ENCODE results near the gene FMNL2. TPM values are rescaled to one million over a fixed set of nuclear protein-coding genes. Genes with fewer than 3 reads are reported as not detected.

Gene FMNL2
- total RNA-seq, 1 donor from 2014 or later = 108 TPM

GRCh38 chr2:152406836-152407161 is 71.8 kb downstream of the FMNL2 start:
- no peaks in the 10 kb centered on the region for H3K36me3 Mint-ChIP-seq (ENCODE audit: insufficient read depth)
- no peaks in the 10 kb centered on the region for H3K27me3 Mint-ChIP-seq
- DNase-seq (ENCODE audit: low spot score, unreplicated experiment) = no peak
- H3K9me3 Mint-ChIP-seq (ENCODE audit: low read depth) = no peaks in the 10 kb centered on the region
- no peak overlapping the region for H3K4me3 Mint-ChIP-seq (ENCODE audit: low read depth)
- no peak for TF ChIP-seq CTCF (IDR thresholded peaks at IDR 0.05; ENCODE audit: unreplicated experiment)
- peaks cover 52% of the 10 kb centered on the region for H3K4me1 Mint-ChIP-seq (ENCODE audit: low read depth)
- no peak overlapping the region for H3K27ac Mint-ChIP-seq

- TF ChIP-seq CTCF (IDR thresholded peaks at IDR 0.05; ENCODE audit: unreplicated experiment) = no peak
- H3K4me1 Mint-ChIP-seq (ENCODE audit: low read depth) = peaks cover 54% of the 10 kb centered on the region
- H3K36me3 Mint-ChIP-seq (ENCODE audit: insufficient read depth) = no peaks in the 10 kb centered on the region
- H3K4me3 Mint-ChIP-seq (ENCODE audit: low read depth) = no peak overlapping the region
- H3K27ac Mint-ChIP-seq = peak overlapping the region; percentile 35
- H3K27me3 Mint-ChIP-seq = no peaks in the 10 kb centered on the region
- H3K9me3 Mint-ChIP-seq (ENCODE audit: low read depth) = no peaks in the 10 kb centered on the region
- DNase-seq (ENCODE audit: low spot score, unreplicated experiment) = no peak
These were observed 72.3 kb downstream of the FMNL2 start for GRCh38 chr2:152407204-152407721.

- Mint-ChIP-seq H3K27me3 (no peaks in the 10 kb centered on the region), H3K4me1 (ENCODE audit: low read depth) (peaks cover 54% of the 10 kb centered on the region), H3K27ac (peak overlapping the region; percentile 35), H3K36me3 (ENCODE audit: insufficient read depth) (no peaks in the 10 kb centered on the region), H3K9me3 (ENCODE audit: low read depth) (no peaks in the 10 kb centered on the region), H3K4me3 (ENCODE audit: low read depth) (no peak overlapping the region)
- DNase-seq (ENCODE audit: low spot score, unreplicated experiment) = no peak
- no peak for TF ChIP-seq CTCF (IDR thresholded peaks at IDR 0.05; ENCODE audit: unreplicated experiment)
These were observed 72.8 kb downstream of the FMNL2 start for GRCh38 chr2:152407806-152408205.

GRCh38 chr2:152408254-152408653 is 73.3 kb downstream of the FMNL2 start:
- H3K9me3 Mint-ChIP-seq (ENCODE audit: low read depth) = no peaks in the 10 kb centered on the region
- TF ChIP-seq CTCF (IDR thresholded peaks at IDR 0.05; ENCODE audit: unreplicated experiment) = no peak
- no peak overlapping the region for H3K27ac Mint-ChIP-seq
- H3K4me3 Mint-ChIP-seq (ENCODE audit: low read depth) = no peak overlapping the region
- H3K4me1 Mint-ChIP-seq (ENCODE audit: low read depth) = peaks cover 57% of the 10 kb centered on the region
- no peaks in the 10 kb centered on the region for H3K36me3 Mint-ChIP-seq (ENCODE audit: insufficient read depth)
- no peaks in the 10 kb centered on the region for H3K27me3 Mint-ChIP-seq
- DNase-seq (ENCODE audit: low spot score, unreplicated experiment) = no peak

GRCh38 chr2:152409386-152410164 is 74.6 kb downstream of the FMNL2 start:
- Mint-ChIP-seq H3K4me3 (ENCODE audit: low read depth) (no peak overlapping the region), H3K9me3 (ENCODE audit: low read depth) (no peaks in the 10 kb centered on the region), H3K27ac (peak overlapping the region; percentile 47), H3K27me3 (no peaks in the 10 kb centered on the region), H3K4me1 (ENCODE audit: low read depth) (peaks cover 69% of the 10 kb centered on the region), H3K36me3 (ENCODE audit: insufficient read depth) (no peaks in the 10 kb centered on the region)
- DNase-seq (ENCODE audit: low spot score, unreplicated experiment) = no peak
- TF ChIP-seq CTCF (IDR thresholded peaks at IDR 0.05; ENCODE audit: unreplicated experiment) = no peak
